ENCODE results near the gene TFAP2A.

Gene TFAP2A

DNA sequence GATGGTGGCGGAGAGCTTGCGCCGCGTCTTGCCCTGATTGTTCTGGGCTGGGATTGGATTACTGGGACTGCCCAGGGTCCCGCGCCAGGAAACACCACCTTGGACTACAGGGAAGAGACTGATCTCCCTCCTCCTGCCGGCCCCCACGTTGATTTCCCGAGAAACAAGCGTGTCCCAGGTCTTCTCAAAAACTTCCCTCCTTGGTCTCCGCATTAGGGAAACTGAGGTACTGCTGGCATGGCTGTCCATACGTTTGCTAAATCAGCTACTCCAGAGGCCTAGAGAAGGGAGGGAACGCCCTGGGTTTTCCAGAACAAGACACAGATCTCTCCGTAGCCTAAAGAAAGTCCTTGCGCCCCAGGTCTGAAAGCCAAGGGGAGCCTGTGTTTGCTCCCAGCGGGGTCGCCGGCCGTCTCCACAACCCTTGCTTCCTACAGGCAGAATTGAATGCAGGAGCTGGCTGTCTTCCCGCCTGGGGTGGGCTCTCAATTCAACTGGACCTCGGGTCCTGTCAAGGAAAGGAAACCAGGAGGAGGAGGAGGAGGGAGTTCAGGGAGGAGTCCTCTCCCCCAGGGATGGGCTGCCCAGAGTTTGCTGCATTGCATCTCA, 29.2 kb downstream of the TFAP2A start:
- TF ChIP-seq, protein P1, sequence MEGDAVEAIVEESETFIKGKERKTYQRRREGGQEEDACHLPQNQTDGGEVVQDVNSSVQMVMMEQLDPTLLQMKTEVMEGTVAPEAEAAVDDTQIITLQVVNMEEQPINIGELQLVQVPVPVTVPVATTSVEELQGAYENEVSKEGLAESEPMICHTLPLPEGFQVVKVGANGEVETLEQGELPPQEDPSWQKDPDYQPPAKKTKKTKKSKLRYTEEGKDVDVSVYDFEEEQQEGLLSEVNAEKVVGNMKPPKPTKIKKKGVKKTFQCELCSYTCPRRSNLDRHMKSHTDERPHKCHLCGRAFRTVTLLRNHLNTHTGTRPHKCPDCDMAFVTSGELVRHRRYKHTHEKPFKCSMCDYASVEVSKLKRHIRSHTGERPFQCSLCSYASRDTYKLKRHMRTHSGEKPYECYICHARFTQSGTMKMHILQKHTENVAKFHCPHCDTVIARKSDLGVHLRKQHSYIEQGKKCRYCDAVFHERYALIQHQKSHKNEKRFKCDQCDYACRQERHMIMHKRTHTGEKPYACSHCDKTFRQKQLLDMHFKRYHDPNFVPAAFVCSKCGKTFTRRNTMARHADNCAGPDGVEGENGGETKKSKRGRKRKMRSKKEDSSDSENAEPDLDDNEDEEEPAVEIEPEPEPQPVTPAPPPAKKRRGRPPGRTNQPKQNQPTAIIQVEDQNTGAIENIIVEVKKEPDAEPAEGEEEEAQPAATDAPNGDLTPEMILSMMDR (IDR thresholded peaks at IDR 0.05), result no peak

DNA sequence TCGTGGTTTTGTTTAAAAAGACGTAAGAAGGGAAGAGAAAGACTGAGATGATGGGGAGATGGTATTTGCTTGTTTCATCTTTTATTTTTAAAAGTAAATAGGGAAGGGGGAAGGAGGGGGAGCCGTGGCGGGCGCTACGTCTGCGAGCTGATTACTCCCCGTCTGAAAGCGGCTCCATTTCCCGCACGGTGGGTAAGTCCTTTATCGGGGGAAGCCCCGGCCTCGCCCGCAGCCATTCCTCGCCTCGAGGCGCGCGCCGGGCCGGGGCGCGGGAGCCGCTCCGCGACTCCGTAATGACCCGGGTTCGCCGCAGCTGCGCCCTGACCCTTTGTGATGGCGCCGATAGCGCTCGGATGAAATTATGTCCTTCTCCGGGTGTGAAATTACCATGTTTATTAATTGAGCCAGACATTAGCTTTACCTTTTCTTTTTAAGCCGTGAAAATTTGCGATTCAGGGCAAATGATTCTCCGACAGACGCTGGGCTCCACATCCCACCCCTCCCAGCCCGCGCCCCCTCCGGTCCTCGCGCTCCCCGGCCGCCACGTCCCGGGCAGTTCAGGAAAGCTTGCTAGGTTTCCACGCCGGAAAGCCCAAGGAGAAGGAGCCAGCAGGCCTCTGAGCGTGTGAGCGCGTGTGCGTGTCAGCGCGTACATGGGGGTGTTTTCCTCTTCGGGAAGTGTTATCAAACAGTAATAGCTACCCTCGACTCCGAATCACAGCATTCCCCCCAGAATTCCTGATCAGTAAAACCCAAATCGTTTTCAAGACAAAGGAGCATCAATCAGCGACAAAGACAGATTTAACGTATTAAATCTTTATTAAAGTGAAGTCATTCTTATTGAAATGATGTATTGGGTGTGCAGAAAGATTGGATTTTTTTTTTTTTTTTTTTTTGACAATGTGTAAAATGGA, 30.0 kb downstream of the TFAP2A start:
- TF ChIP-seq, protein P1 (IDR thresholded peaks at IDR 0.05), result no peak

DNA sequence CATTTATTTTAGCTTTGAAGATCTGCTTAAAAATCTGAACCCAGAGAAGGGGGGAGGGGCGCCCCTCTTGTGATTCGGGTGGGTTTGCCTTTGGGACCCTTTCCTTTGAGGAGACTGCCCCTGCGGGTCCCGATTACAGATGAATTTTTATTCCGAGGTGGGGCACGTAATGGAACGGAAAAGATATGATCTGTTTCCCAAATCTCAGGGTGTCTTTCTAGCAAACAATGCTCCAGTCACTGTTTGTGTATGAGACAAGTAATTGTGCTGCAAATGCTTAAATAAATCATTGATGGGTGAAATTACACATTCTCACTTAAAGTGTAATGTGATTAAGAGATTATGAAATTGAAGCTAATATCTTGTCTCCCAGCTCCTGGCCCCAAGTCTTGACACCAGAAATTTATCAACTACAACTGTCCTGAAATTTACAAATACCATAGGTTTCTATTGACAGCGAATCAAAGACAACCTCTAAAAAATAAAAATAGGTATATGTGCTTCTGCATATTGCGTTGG, 30.7 kb downstream of the TFAP2A start:
- TF ChIP-seq, protein P1 (IDR thresholded peaks at IDR 0.05), result no peak

DNA sequence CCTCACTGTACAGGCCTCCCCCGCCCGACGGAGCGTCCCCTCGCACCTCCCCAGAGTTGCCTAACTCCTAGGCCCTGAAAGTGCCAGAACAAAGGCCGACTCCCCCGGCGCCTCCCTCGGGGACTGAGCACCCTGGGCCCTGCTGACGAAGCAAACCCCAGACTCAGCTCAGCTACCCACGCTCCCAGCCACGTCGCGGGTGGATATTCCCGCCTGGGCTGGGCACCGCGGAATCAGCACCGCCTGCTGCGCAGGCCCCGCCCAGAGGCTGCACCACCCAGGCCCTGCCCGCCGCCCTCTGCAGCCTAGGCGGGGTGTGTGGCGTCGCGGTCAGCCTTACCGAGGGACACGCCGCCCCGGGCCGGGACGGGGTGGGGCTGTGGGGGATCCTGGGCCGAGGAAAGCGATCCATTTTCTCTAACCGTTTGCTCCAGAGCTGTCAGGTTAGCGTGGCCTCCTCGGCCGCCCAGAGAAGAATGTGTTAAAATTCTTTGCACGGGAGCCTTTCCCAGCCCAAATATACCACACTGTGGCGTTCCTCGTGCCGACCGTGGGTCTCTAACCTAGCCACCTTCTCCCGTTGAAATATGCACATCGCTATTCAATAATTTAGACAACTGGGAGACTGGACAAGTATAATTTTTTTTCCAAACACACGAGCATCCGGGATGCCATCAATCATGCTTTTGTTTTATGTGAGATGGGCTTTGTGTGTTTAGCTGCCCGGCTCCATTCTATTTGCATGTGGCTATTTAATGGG, 31.4 kb downstream of the TFAP2A start:
- TF ChIP-seq, protein P1 (IDR thresholded peaks at IDR 0.05), result no peak

DNA sequence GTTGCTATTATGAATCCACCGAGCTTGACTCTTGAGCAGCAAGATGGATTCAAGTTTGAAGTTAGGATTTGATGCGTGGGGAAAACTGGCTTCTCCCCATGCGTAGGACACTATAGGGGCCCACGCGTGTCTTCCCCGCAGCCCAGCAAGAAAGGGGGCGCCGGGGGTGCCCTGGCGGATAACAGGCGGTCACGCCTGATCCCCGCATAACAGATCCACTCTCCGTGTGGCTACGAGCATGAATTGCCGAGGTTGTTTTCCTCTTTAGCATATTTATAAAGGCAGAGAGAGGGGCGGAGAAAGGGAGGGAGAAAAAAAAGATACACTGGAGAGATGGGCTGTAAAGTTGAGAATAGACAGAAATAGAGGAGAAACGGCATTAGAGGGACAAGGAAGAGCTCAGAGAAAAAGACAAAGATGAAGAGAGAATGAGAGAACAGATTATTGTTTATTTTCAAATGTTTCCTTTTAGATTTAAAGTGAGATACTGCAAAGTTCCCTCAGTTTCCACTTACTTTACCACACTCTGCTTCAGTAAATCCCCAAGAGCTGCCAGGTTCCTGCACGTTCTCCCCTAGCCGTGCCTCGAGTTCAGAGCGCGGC, 32.0 kb downstream of the TFAP2A start:
- TF ChIP-seq, protein P1 (IDR thresholded peaks at IDR 0.05), result no peak

DNA sequence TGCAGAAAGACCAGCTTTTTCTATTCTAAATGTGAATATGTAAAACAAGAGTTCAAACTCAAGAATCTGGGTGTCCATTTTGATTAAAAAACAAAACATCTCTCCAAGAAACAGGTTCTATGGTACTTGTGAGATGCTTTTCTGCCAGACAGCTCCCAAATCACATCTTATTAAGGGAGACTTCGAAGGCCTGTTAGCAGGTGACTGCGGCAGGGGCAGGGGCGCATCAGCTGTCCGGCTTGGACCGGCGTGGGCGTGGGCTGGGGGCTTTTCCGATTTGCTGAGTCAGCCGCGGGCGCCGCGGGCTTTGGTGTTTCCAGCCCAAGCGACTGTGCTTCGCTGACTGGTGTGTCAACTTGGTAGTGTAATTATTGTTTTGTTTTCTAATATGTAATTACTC, 32.6 kb downstream of the TFAP2A start:
- TF ChIP-seq, protein P1 (IDR thresholded peaks at IDR 0.05), result no peak

DNA sequence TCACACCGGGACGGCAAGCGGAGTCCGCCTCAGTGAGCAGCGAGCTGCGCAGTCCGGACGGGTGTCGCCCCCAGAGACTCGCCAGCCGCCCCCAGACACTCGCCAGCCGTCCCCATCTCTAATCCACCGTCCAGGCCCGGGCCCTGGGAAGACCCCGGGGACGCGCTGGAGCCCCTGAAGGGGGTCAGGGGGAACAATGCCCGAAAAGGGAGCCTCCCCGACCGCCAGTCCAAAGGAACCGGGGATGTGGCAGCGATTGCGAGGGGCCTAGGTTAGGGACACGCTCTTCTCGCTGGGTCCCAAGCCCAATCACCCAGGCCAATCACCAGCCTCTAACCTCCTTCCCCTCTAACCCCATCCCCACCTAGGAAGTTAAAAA, 33.1 kb downstream of the TFAP2A start:
- TF ChIP-seq, protein P1 (IDR thresholded peaks at IDR 0.05), result no peak
